GM12864 (cell line): Measurements from ENCODE around the gene SPTAN1.

Experiments
- DNase-seq: peaks from one replicate; pipeline ENCODE4 v3.0.0-alpha.2; 2011; ENCODE audit warnings: low read depth
- H3K4me3 ChIP-seq: 2 replicates; pipeline ENCODE4 v1.5.1; 2011; ENCODE audit warnings: mild to moderate bottlenecking, low read depth, low read length, control low read depth
- CTCF ChIP-seq: IDR thresholded peaks from 2 replicates; pipeline ENCODE4 v1.5.1; 2011; ENCODE audit warnings: low read depth, mild to moderate bottlenecking, moderate library complexity, low read length, control low read depth, inconsistent platforms; ENCODE audit errors: missing control alignments

The SPTAN1 gene

GRCh38 chr9:128540634-128541360, 11.6 kb upstream of the SPTAN1 start:
- no peak for DNase-seq

GRCh38 chr9:128546504-128546903, 5.9 kb upstream of the SPTAN1 start:
- no peak overlapping the region for H3K4me3 ChIP-seq
- no peak for TF ChIP-seq CTCF
- no peak for DNase-seq

More at GRCh38 chr9:128540634-128541360, 11.6 kb upstream of the SPTAN1 start:
- H3K4me3 ChIP-seq = no peak overlapping the region
- no peak for TF ChIP-seq CTCF

GRCh38 chr9:128548876-128549275, 3.5 kb upstream of the SPTAN1 start:
- TF ChIP-seq CTCF = no peak
- no peak overlapping the region for H3K4me3 ChIP-seq
- no peak for DNase-seq

- TF ChIP-seq CTCF = no peak
- H3K4me3 ChIP-seq = no peak overlapping the region
- DNase-seq = no peak
Observed at GRCh38 chr9:128550226-128550625, 2.2 kb upstream of the SPTAN1 start.

GRCh38 chr9:128550770-128551656, 1.4 kb upstream of the SPTAN1 start:
- no peak for DNase-seq
- peak overlapping the region; percentile 87; the same call in 1 of the 2 replicates for H3K4me3 ChIP-seq
- TF ChIP-seq CTCF = no peak

- peak overlapping the region; percentile 87 for H3K4me3 ChIP-seq
- no peak for TF ChIP-seq CTCF
- no peak for DNase-seq
Observed at GRCh38 chr9:128551657-128552152, 682 bp upstream of the SPTAN1 start.
